NCI-H2227 treated with DMSO at 0.1 percent for 48 hours (cell line): ENCODE results near the gene SLC44A4.
"Not testable (repeated sequence)": the region's sequence is repeated elsewhere in the genome, so short reads cannot be mapped to it uniquely, and the experiment has no call there.

Source experiments
- DNase-seq: peaks from one replicate; lab custom pipeline; 2025; lab: John Stamatoyannopoulos, UW

The SLC44A4 gene

GRCh38 chr6:31878726-31879125 is at the start of gene SLC44A4:
Gene SLC44A4 (minus strand): TSS chr6:31878997. CDS start chr6:31878980, 17 bp downstream.
- no peak for DNase-seq

GRCh38 chr6:31928672-31928939 is 49.8 kb upstream of the SLC44A4 start:
- DNase-seq = no peak

GRCh38 chr6:31927863-31928671 is 49.3 kb upstream of the SLC44A4 start:
- DNase-seq = no peak

- DNase-seq = no peak
Measured at GRCh38 chr6:31927242-31927862, 48.6 kb upstream of the SLC44A4 start, which contains the start of gene C2. Gene C2 (plus strand): TSS chr6:31927717. CDS start chr6:31927753, 36 bp downstream.

GRCh38 chr6:31922942-31923341 is 44.1 kb upstream of the SLC44A4 start:
- no peak for DNase-seq

GRCh38 chr6:31920811-31921210 is 42.0 kb upstream of the SLC44A4 start:
- no peak for DNase-seq

- DNase-seq = no peak
Measured at GRCh38 chr6:31919624-31920303, 41.0 kb upstream of the SLC44A4 start.

- DNase-seq = no peak
Measured at GRCh38 chr6:31918069-31918720, 39.4 kb upstream of the SLC44A4 start.

- no peak for DNase-seq
Measured at GRCh38 chr6:31915756-31916155, 37.0 kb upstream of the SLC44A4 start.

- no peak for DNase-seq
Measured at GRCh38 chr6:31915351-31915750, 36.6 kb upstream of the SLC44A4 start.

GRCh38 chr6:31911826-31912585 is 33.2 kb upstream of the SLC44A4 start:
- DNase-seq = no peak

- not testable (repeated sequence) for DNase-seq
Measured at GRCh38 chr6:31909298-31909697, 30.5 kb upstream of the SLC44A4 start.

GRCh38 chr6:31908791-31909190 is 30.0 kb upstream of the SLC44A4 start:
- DNase-seq = no peak

GRCh38 chr6:31908255-31908654 is 29.5 kb upstream of the SLC44A4 start:
- DNase-seq = not testable (repeated sequence)

- peak; percentile 24 for DNase-seq
Measured at GRCh38 chr6:31907158-31907813, 28.5 kb upstream of the SLC44A4 start.

GRCh38 chr6:31906727-31907126 is 27.9 kb upstream of the SLC44A4 start:
- DNase-seq = not testable (repeated sequence)

GRCh38 chr6:31906122-31906521 is 27.3 kb upstream of the SLC44A4 start:
- DNase-seq = no peak

GRCh38 chr6:31905041-31905440 is 26.2 kb upstream of the SLC44A4 start:
- DNase-seq = no peak

- DNase-seq = no peak
Measured at GRCh38 chr6:31903957-31904356, 25.2 kb upstream of the SLC44A4 start.

- peak; percentile 98 for DNase-seq
Measured at GRCh38 chr6:31901953-31902643, 23.3 kb upstream of the SLC44A4 start, which contains the start of gene ZBTB12. Gene ZBTB12 (minus strand): TSS chr6:31902086. CDS start chr6:31901305, 781 bp downstream.
